NCI-H524 treated with DMSO at 0.1 percent for 48 hours (cell line): ENCODE measurements around the gene ZCCHC7.
"Not testable (repeated sequence)": the region's sequence is repeated elsewhere in the genome, so short reads cannot be mapped to it uniquely, and the experiment has no call there.

Experiments
- DNase-seq: peaks from one replicate; lab custom pipeline; 2025; lab: John Stamatoyannopoulos, UW

Gene ZCCHC7

GRCh38 chr9:37119907-37120842 lies at the start of gene ZCCHC7:
TSS of gene ZCCHC7 (plus strand) at chr9:37120574.
- DNase-seq: peak; percentile 71

DNA sequence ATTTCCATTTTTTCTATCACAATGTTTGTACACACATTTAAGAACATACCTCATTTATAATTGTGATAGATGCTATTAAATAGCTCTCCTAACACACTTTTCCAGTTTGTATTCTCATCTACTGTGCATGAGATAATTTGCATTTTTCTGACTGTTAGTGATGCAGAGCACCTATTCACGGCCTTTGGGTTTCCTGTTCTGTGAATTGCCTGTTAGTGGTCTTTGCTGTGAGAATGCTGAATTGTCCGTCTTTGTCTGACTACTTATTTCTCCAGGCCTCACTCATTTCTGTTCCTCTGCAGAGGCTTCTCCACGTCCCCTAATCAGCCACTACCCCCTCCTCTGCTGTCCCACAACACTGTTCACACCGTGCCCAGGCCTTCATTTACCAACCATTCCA lies 45.6 kb upstream of the ZCCHC7 start:
- not testable (repeated sequence) for DNase-seq

- DNase-seq: peak; percentile 60
These were observed 40.8 kb upstream of the ZCCHC7 start for GRCh38 chr9:37079370-37080164.

DNA sequence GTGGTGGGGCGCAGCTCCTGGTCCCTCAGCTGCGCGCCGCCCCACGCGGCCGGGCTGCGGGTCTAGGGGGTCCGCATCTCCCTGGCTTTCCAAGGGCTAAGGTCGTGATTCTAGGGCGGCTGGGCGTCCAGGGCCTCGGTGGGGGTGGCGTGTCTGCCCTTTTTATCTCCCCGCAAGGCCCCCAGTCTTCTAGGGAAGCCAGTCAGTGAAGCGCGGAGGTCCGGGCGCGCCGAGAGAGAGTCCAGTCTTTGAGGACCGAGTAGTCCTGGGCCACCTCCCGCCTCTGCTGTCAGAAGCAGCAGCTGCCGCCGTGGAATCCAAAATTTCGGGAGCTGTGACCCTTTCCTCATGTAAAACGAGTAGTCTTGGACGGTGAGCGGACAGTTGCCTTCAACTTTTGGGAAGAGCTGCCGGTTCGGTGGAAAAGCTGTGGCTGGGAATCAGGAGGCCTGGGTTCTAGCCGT lies 40.2 kb upstream of the ZCCHC7 start:
- DNase-seq: not testable (repeated sequence)

GRCh38 chr9:37081507-37081906 lies 38.9 kb upstream of the ZCCHC7 start:
- not testable (repeated sequence) for DNase-seq

DNA sequence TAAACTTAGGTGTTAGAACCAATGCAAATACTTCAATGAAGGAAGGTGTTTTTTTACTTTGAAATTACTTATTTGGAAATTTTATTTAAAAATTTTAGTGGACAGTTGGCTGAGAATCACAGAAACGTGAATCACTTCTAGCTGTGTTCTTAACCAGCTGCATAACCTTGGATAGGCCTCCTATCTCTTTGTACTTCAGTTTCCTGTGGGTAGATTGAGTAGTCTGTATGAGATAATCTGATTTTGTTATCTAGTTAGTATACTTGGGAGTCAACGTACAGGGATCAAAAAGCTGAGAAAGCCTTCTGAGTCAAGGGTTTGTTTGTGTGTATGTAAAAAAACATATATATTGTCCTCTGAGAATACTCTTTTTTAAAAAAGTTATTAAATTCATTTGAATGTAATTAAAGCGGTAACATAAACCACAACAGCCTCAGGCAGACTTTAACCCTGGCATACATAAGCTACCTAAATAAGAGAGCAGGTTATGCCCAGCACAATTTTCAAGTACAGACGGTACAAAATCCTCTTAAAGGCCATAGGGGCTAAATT lies 38.1 kb upstream of the ZCCHC7 start:
- no peak for DNase-seq

DNA sequence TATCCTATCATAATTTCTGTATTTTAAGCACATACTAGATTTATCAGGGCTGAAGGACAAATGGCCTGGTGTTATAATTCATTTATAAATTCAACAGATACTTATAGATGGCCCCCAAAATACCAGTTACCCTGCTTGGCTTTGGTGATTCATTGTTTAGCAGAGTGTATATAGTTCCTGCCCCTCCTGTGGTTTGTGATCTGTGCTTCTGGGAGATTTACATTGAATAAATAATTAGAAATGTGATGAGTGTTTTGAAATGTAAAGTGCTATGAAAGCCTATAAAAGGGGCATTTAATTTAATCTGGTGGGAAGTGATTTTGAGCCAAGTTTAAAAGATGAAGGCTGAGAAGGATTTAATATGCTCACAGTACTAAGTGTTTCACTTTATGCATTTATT lies 36.7 kb upstream of the ZCCHC7 start:
- DNase-seq: no peak

GRCh38 chr9:37085233-37085632 lies 35.1 kb upstream of the ZCCHC7 start:
- DNase-seq: no peak

- not testable (repeated sequence) for DNase-seq
These were observed 27.6 kb upstream of the ZCCHC7 start for GRCh38 chr9:37092714-37093295.

DNA sequence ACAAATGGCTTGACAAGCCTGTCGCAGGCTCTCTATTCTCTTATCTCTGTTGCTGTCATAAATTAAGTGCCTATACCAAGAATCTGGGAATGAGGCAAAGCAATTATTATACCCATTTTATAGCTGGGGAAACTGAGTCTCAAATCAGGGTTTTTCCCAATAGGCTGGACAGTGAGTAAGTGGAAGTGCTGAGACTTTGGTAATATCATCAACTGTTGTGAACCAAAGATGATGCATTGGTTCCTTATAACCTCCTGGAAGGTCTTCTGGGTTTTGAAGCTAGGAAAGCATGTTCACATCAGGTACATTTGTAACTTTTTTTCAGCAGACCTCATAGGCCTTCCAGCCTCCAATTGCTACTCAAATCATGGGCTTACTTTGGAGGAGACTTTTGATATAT lies 25.6 kb upstream of the ZCCHC7 start:
- no peak for DNase-seq

GRCh38 chr9:37096628-37097027 lies 23.7 kb upstream of the ZCCHC7 start:
- DNase-seq: no peak

DNA sequence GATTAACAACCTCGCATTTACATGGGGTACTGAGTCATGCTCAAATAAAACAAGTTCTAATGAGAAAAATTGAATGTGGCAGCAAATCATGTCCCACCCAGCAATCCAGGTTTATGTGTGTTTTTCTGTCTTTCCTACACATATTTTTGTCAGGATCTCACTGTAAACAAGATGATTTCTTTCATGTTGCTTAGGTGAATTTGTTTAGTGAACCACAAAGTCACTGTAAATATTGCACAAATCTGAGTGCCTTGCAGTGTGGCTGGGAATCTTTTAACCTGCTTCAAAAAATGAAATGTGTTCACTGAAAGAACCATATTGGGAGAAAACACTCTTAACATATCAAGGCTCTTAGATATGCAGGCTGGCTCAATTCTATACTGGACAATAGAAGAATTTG lies 23.1 kb upstream of the ZCCHC7 start:
- no peak for DNase-seq

- DNase-seq: no peak
These were observed 20.0 kb upstream of the ZCCHC7 start for GRCh38 chr9:37100327-37100726.

GRCh38 chr9:37100741-37101140 lies 19.6 kb upstream of the ZCCHC7 start:
- DNase-seq: no peak

DNA sequence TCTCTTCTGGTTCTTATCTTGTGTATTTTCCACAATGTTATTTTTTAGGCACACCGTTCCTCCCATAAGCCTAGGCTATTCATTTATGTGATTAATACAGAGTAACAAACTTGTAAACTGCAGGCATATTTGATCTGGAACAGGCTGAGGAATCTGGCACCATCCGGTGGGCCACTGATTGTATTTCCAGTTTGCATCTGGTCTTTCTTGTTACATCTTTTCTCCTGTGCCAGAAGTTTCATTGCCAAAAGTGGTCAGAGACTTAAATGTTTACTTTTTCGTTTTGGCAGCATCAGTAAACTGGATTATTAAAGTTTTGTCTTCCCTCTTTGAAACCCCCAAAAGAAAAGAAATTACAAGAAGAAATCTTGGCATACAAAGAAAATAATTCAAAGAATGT lies 17.9 kb upstream of the ZCCHC7 start:
- no peak for DNase-seq

GRCh38 chr9:37104183-37104889 lies 16.0 kb upstream of the ZCCHC7 start:
- no peak for DNase-seq

- DNase-seq: no peak
These were observed 15.1 kb upstream of the ZCCHC7 start for GRCh38 chr9:37105234-37105633.

DNA sequence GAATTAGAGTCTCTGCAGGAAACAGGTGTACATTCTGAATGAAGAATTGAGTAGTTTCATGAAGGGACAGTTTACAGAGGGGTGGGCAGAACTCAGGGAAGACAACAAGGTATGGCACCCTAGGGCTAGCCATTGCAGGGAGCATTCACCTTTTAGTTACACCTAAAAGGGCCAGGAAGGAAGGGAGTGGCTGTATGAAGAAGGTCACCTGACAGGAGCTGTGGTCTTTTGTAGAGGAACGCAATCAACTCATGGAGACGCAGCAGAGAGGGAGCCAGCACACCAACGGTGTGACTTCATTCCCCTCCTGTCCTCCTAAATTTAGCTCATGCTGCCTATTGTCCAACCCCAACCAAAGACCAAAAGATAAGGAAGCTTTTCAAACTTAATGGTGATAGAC lies 12.7 kb upstream of the ZCCHC7 start:
- no peak for DNase-seq

- not testable (repeated sequence) for DNase-seq
These were observed 5.9 kb upstream of the ZCCHC7 start for GRCh38 chr9:37114442-37114841.

GRCh38 chr9:37117956-37118355 lies 2.4 kb upstream of the ZCCHC7 start:
- DNase-seq: no peak

GRCh38 chr9:37119360-37119759 lies 1.0 kb upstream of the ZCCHC7 start:
- no peak for DNase-seq
